ENCODE results near the gene TP53TG3D.
"Not testable (repeated sequence)": the region's sequence is repeated elsewhere in the genome, so short reads cannot be mapped to it uniquely, and the experiment has no call there.

Gene TP53TG3D

GRCh38 chr16:32252986-32253385 lies at the start of gene TP53TG3D:
TSS of gene TP53TG3D (plus strand) at chr16:32253286. CDS start at chr16:32253354, 68 bp downstream.
- in situ Hi-C loops (cut with MboI; ENCODE audit: low sequenced_read_pairs) = not testable (repeated sequence)

GRCh38 chr16:32253507-32253906 lies 421 bp downstream of the TP53TG3D start:
- in situ Hi-C loops (cut with MboI; ENCODE audit: low sequenced_read_pairs) = not testable (repeated sequence)

GRCh38 chr16:32261526-32261925 lies 8.4 kb downstream of the TP53TG3D start:
- in situ Hi-C loops (cut with MboI; ENCODE audit: low sequenced_read_pairs) = not testable (repeated sequence)

GRCh38 chr16:32263552-32263951 lies 10.5 kb downstream of the TP53TG3D start:
- in situ Hi-C loops (cut with MboI; ENCODE audit: low sequenced_read_pairs) = not testable (repeated sequence)

- in situ Hi-C loops (cut with MboI; ENCODE audit: low sequenced_read_pairs) = not testable (repeated sequence)
Observed at GRCh38 chr16:32281910-32282309, 28.8 kb downstream of the TP53TG3D start.

- in situ Hi-C loops (cut with MboI; ENCODE audit: low sequenced_read_pairs) = not testable (repeated sequence)
Observed at GRCh38 chr16:32283024-32283423, 29.9 kb downstream of the TP53TG3D start.

GRCh38 chr16:32283917-32284495 lies 30.9 kb downstream of the TP53TG3D start:
- in situ Hi-C loops (cut with MboI; ENCODE audit: low sequenced_read_pairs) = not testable (repeated sequence)

- in situ Hi-C loops (cut with MboI; ENCODE audit: low sequenced_read_pairs) = not testable (repeated sequence)
Observed at GRCh38 chr16:32284800-32285796, 32.0 kb downstream of the TP53TG3D start.

- in situ Hi-C loops (cut with MboI; ENCODE audit: low sequenced_read_pairs) = not testable (repeated sequence)
Observed at GRCh38 chr16:32286193-32286592, 33.1 kb downstream of the TP53TG3D start.

GRCh38 chr16:32287743-32288142 lies 34.7 kb downstream of the TP53TG3D start:
- in situ Hi-C loops (cut with MboI; ENCODE audit: low sequenced_read_pairs) = not testable (repeated sequence)

- in situ Hi-C loops (cut with MboI; ENCODE audit: low sequenced_read_pairs) = not testable (repeated sequence)
Observed at GRCh38 chr16:32289197-32289596, 36.1 kb downstream of the TP53TG3D start.

GRCh38 chr16:32302776-32303175 lies 49.7 kb downstream of the TP53TG3D start:
- in situ Hi-C loops (cut with MboI; ENCODE audit: low sequenced_read_pairs) = not testable (repeated sequence)
